Measurements from ENCODE around the gene PRUNE2. TPM values are rescaled to one million over a fixed set of nuclear protein-coding genes. Genes with fewer than 3 reads are reported as not detected.
"Not testable (repeated sequence)": the region's sequence is repeated elsewhere in the genome, so short reads cannot be mapped to it uniquely, and the experiment has no call there.

The PRUNE2 gene
- polyA plus RNA-seq, 1 of the 3 experiments (the other 2 are of a cell fraction), result 13.0 TPM

DNA sequence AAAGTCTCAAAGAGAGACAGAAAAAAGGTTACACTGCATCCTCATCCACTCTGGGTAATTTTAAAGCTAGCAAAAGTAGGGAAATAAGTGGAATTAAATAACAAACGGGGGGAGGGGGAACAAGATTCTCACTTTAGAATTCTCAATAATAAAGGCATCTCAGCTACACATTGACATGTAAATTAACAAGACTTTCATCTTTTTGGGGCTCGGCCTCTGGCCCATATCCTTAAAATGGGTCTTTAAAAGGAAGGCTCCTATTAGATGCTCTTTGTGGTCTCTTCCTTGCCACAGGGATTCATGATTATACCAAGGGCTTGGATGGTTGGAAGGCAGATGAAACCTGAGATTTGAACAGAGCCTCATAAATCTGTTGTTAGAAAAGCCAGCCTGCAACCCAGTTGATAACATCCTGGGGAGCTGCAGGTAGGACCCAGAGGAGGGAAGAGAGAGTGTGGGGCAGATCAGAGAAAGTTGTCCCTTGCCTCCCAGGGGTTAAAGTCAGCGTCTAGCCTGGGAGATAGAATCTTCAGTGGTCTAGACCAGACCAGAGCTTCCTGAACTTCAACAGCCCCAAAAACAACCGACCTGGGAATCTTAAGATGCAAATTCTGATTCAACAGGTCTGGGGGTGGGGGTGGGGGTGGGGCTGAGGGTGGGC lies 311.0 kb downstream of the PRUNE2 start (continued):
- TF ChIP-seq, protein P1, sequence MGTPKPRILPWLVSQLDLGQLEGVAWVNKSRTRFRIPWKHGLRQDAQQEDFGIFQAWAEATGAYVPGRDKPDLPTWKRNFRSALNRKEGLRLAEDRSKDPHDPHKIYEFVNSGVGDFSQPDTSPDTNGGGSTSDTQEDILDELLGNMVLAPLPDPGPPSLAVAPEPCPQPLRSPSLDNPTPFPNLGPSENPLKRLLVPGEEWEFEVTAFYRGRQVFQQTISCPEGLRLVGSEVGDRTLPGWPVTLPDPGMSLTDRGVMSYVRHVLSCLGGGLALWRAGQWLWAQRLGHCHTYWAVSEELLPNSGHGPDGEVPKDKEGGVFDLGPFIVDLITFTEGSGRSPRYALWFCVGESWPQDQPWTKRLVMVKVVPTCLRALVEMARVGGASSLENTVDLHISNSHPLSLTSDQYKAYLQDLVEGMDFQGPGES (IDR thresholded peaks at IDR 0.05; ENCODE audit: low read depth, low read length), result no peak
- TF ChIP-seq EZH2phosphoT487 (IDR thresholded peaks at IDR 0.05; ENCODE audit: borderline replicate concordance, low read depth) (no peak), TEAD4 (IDR thresholded peaks at IDR 0.05; ENCODE audit: borderline replicate concordance, insufficient read depth) (no peak), EP300 (IDR thresholded peaks at IDR 0.05; ENCODE audit: borderline replicate concordance in 1 of 2, low read depth in 1 of 2, low read length in 1 of 2) (no peak)

DNA sequence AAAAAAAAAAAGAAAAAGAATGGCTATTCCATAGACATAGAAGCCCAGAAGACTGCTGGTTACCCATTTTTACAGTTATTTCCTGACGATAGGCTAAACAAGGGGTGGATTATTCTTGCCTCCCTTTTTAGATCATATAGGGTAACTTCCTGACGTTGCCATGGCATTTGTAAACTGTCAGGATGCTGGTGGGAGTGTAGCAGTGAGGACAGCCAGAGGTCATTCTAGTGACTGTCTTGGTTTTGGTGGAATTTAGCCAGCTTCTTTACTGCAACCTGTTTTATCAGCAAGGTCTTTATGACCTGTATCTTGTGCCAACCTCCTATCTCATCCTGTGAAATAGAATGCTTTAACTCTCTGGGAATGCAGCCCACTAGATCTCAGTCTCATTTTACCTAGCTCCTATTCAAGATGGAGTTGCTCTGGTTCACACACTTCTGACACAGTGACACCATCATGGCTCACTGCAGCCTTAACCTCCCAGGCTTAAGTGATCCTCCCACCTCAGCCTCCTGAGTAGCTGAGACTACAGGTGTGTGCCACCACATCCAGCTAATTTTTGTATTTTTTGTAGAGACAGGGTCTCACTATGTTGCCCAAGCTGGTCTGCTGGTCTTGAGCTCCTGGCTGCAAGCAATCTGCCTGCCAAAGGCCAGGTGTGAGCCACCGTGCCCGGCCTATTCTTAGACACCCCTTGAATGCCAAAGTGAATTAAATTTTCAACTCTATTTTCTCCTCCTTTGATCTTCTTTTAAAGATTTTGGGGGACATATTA lies 311.8 kb downstream of the PRUNE2 start:
- H4K20me1 ChIP-seq (ENCODE audit: insufficient read depth); H3K4me2 ChIP-seq; DNase-seq; H3K4me1 ChIP-seq (ENCODE audit: control insufficient read depth in 1 of 2, insufficient read depth in 2 of 2, low read depth in 1 of 2, low read length in 1 of 2); H3K4me3 ChIP-seq (ENCODE audit: low read depth in 2 of 2, low read length in 1 of 2); CTCF ChIA-PET; H3K9me3 ChIP-seq; H3K36me3 ChIP-seq (replicated peaks in 1 of 2; ENCODE audit: control insufficient read depth in 1 of 2, insufficient read depth in 2 of 2, low read length in 1 of 2); H3K9ac ChIP-seq; H2AFZ ChIP-seq (ENCODE audit: low read depth); H3F3A ChIP-seq (replicated peaks; ENCODE audit: insufficient read depth); H3K27ac ChIP-seq (ENCODE audit: low read depth in 2 of 2, low read length in 1 of 2); H3K79me2 ChIP-seq (ENCODE audit: insufficient read depth); H3K9me2 ChIP-seq; POLR2A ChIA-PET: not testable (repeated sequence)
- WGBS (ENCODE audit: low lambda C conversion rate), result 7% methylated on average over 4 of the region's 4 CpGs
- H3K27me3 ChIP-seq (ENCODE audit: insufficient read depth), result peaks cover 64% of the 10 kb centered on the region

DNA sequence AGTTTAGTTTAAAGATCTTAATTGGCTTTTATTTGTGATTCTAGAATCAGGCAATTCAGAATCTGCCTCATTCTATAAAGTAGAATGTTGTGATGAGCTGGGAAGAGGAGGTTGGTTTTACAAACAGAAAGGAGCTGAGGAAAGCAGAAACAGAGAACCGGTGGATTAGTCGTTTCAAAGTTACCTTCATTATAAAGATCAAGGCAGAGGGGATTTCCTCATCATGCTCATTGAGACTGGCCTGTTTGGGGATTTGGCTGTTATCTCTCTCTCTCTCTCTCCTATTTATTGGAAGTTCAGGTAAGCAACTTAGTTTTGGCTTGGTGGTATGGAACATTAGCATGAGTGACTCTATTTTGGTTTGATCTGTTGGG lies 313.0 kb downstream of the PRUNE2 start:
- no peak overlapping the region for H2AFZ ChIP-seq (ENCODE audit: low read depth)
- TF ChIP-seq, protein P2, sequence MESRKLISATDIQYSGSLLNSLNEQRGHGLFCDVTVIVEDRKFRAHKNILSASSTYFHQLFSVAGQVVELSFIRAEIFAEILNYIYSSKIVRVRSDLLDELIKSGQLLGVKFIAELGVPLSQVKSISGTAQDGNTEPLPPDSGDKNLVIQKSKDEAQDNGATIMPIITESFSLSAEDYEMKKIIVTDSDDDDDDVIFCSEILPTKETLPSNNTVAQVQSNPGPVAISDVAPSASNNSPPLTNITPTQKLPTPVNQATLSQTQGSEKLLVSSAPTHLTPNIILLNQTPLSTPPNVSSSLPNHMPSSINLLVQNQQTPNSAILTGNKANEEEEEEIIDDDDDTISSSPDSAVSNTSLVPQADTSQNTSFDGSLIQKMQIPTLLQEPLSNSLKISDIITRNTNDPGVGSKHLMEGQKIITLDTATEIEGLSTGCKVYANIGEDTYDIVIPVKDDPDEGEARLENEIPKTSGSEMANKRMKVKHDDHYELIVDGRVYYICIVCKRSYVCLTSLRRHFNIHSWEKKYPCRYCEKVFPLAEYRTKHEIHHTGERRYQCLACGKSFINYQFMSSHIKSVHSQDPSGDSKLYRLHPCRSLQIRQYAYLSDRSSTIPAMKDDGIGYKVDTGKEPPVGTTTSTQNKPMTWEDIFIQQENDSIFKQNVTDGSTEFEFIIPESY (IDR thresholded peaks at IDR 0.05; ENCODE audit: borderline replicate concordance, low read depth), result no peak
- TF ChIP-seq EZH2phosphoT487 (IDR thresholded peaks at IDR 0.05; ENCODE audit: borderline replicate concordance, low read depth), result no peak
- TF ChIP-seq RXRA (IDR thresholded peaks at IDR 0.05; ENCODE audit: borderline replicate concordance, low read depth), result no peak
- peaks cover 55% of the 10 kb centered on the region for H3K27me3 ChIP-seq (ENCODE audit: insufficient read depth)
- no peaks in the 10 kb centered on the region for H3K9me3 ChIP-seq
- H3K4me1 ChIP-seq (ENCODE audit: control insufficient read depth in 1 of 2, insufficient read depth in 2 of 2, low read depth in 1 of 2, low read length in 1 of 2), result no peaks in the 10 kb centered on the region
- no peak for DNase-seq
- ChIA-PET CTCF (no interaction called here), POLR2A (no interaction called here)
- H4K20me1 ChIP-seq (ENCODE audit: insufficient read depth), result no peaks in the 10 kb centered on the region
- no peak overlapping the region for H3K4me3 ChIP-seq (ENCODE audit: low read depth in 2 of 2, low read length in 1 of 2)
- no peaks in the 10 kb centered on the region for H3K79me2 ChIP-seq (ENCODE audit: insufficient read depth)
- no peaks in the 10 kb centered on the region for H3K9me2 ChIP-seq
- H3K9ac ChIP-seq, result no peak overlapping the region
- no peak overlapping the region for H3K27ac ChIP-seq (ENCODE audit: low read depth in 2 of 2, low read length in 1 of 2)
- H3K36me3 ChIP-seq (replicated peaks in 1 of 2; ENCODE audit: control insufficient read depth in 1 of 2, insufficient read depth in 2 of 2, low read length in 1 of 2), result no peaks in the 10 kb centered on the region
- H3K4me2 ChIP-seq, result no peak overlapping the region
- 4% methylated on average over 2 of the region's 2 CpGs for WGBS (ENCODE audit: low lambda C conversion rate)
- no peaks in the 10 kb centered on the region for H3F3A ChIP-seq (replicated peaks; ENCODE audit: insufficient read depth)
